Cerebellar nuclear complex (tissue), 1 donor: Measurements from ENCODE around the gene CSTB.

Experiments
- DNase-seq, 2 experiments: peaks; one replicate each; lab custom pipeline; 2025; lab: John Stamatoyannopoulos, UW

The CSTB gene

DNA sequence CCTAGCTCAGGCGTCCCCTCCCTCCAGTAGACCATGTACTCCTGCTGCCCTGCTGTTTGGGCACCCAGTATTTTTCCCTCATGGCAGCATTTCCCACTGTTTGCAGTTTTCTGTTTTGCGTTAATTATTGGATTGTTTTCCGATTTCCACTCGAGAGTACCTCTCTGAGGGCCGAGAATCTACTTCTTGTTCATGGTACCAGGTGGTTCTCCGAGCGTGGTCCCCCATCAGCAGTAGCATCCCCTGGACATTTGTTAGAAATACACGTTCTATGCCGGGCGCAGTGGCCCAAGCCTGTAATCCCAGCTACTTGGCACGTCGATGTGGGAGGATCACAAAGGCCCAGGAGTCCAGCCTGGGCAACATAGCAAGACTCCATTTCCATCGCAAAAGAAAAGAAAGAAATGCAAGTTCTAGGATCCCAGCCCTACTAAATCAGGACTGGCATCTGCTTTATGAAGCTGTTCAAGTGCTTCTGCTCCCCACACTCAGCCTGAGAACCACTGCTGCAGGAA, 14.0 kb upstream of the CSTB start:
- no peak for DNase-seq

DNA sequence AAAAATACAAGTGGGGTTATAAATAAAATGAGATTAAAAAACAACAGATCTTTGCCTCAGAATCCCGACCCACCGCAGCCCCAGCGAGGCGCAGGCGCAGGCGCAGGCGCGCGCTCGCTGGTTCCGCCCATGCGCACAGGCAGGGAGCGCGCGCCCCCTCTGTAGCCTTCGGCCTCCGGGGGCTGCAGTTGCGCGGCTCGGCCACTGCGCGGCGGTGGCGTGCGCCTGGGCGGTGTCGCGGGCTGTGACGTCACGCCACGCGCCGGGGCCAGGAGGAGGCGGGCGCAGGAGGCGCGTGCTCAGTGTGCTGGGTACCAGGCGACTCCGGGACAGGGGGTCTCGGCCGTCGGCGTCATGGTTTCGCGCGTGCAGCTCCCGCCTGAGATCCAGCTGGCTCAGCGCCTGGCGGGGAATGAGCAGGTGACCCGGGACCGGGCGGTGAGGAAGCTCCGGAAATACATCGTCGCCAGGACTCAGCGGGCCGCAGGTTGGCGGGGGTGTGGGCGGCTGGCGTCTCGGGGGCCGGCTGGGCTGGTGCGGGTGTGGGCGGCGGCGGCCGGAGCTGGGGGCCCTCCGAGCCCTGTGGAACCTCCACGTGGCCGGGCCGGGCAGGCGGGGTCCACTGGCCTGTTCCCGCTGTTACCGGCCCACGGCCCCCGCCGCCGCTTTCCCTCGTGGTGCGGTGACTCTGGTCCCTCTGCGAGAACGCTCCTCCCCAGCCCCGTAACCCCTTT, 13.3 kb upstream of the CSTB start, which contains the start of gene RRP1:
TSS of gene RRP1 (plus strand) at position 302 of the 734 bp plus-strand sequence. CDS start at position 355, 53 bp downstream.
- peak; percentile 15 to 37 for DNase-seq

DNA sequence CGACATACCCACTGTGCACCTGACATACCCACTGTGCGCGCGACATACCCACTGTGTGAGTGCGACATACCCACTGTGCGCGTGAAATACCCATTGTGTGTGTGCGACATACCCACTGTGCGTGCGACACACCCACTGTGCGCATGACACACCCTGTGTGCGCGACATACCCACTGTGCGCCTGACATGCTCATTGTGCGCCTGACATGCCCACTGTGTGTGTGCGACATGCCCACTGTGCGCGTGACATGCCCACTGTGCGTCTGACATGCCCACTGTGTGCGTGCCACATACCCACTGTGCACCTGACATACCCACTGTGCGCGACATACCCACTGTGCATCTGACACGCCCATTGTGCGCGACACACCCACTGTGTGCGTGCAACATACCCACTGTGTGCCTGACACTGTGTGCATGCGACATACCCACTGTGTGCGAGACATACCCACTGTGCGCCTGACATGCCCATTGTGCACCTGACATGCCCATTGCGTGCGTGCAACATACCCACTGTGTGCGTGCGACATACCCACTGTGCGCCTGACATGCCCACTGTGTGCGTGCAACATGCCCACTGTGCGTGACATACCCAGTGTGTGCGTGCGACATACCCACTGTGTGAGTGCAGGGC, 10.8 kb upstream of the CSTB start:
- DNase-seq = no peak

DNA sequence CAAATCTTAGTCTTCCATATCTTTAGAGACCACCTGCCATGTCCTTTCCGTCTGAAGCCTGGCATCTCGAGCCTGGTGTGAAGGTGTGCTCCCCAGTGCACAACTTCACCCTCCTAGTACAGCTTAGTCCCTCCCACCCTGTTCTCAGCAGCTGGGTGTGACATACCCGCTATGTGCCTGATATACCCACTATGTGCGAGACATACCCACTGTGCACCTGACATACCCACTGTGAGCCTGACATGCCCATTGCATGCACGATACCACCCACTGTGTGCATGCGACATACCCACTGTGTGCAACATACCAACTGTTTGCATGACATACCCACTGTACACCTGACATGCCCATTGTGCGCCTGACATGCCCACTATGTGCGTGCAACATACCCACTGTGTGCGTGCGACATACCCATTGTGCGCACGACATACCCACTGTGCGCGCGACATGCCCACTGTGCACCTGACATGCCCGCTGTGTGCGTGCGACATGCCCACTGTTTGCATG, 10.2 kb upstream of the CSTB start:
- no peak for DNase-seq

DNA sequence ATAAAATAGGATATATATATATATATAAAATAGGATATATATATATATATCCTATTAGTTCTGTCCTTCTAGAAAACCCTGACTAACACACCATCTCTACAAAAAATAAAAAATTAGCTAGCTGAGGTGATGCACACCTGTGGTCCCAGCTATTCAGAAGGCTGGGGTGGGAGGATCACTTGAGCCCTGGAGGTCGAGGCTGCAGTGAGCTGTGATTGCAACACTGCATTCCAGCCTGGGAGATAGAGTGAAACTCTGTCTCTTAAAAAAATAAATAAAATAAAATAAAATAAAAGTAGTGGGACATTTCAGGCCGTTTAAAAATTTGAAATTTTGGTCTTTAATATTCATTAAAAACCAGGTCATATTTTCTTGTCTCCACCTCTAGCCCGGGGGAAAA, 9.0 kb upstream of the CSTB start:
- no peak for DNase-seq

DNA sequence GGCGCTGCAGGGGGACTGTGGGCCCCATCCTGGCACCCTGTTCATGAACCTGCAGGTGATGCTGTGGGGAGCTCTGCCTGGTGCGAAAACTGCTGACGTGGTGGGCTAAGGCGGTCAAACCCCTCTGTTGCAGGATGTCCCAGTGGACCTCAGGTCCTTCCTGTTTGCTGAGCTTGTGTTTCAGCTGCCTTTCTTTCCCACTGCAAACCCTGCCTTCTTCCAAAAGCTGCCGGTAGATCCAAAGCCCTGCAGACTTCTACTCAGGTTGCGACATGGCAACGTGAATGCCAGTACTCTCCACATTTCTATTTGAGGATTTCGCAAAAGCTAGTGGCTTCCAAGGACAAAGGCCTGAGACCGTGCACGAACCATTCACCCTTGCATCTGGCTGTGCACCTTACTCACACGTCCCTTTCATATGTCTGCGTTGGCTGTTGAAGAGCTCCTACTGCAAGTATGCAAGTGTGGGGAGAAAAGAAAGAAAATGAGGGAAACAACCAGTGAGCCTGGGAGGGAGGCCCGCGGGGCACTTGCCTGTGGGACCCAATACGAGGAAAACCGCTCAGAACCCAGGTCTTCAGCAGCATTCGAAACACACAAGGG, 7.1 kb upstream of the CSTB start:
- DNase-seq = no peak

DNA sequence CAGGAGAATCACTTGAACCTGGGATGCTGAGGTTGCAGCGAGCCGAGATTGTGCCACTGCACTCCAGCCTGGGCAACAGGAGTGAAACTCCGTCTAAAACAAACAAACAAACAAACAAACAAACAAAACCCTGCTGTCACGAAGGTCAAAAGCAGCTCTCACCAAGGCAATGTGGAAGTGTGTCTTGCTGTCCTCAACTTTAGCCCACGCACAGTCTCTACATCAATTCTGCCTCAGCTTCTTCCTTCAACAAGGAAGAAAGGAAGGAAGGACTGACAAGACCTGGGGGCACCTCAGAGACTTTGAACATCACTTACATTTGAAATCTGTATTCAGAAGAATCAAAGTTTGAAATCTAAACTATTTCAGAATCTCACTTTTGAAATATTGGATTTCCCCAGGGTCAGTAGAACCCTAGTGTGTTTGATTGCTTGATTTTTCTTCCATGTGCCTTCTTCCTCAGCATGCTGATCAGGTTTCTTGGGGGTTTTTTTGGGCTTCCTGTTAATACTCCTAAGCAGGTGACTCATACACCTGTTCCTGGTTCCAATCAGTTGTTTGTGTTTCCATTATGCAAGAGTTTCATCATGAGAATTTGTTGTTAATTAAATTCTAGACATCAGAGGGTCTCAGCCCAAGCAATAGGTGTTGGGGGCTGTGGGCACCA, 6.5 kb upstream of the CSTB start:
- no peak for DNase-seq

DNA sequence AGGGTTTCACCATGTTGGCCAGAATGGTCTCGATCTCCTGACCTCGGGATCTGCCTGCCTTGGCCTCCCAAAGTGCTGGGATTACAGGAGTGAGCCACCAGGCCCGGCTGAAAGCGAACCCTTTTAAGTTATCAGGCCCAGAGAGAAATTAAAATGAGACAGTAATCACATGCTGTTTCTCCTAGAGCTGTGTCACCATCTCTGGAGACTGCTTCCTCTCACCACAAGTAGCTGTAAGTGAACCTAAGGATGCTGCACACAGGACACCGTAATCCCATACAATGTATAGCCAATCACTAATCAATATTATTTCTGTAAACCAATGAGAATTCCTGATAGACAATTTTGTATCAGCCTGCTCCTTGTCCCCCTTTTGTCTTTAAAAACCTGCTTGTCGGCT, 5.7 kb upstream of the CSTB start:
- no peak for DNase-seq

DNA sequence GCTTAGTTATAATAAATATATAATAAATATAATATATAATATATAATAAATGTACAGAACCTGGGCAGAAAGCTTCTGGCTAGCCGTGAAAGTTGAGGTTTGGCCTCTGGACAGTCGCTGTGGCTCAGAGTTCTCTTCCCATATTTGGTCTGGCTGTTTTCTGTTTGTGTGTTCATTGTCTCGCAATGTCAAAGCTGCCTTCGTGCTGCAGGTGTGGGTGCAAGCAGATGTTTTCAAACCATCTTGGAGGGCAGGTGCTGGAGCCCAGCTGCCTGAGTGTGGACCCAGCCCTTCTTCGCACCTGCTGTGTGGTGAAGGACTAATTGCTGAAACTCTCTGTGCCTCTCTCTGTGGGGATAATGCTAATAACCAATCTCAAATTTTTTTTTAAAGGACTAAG, 3.6 kb upstream of the CSTB start:
- DNase-seq = no peak

DNA sequence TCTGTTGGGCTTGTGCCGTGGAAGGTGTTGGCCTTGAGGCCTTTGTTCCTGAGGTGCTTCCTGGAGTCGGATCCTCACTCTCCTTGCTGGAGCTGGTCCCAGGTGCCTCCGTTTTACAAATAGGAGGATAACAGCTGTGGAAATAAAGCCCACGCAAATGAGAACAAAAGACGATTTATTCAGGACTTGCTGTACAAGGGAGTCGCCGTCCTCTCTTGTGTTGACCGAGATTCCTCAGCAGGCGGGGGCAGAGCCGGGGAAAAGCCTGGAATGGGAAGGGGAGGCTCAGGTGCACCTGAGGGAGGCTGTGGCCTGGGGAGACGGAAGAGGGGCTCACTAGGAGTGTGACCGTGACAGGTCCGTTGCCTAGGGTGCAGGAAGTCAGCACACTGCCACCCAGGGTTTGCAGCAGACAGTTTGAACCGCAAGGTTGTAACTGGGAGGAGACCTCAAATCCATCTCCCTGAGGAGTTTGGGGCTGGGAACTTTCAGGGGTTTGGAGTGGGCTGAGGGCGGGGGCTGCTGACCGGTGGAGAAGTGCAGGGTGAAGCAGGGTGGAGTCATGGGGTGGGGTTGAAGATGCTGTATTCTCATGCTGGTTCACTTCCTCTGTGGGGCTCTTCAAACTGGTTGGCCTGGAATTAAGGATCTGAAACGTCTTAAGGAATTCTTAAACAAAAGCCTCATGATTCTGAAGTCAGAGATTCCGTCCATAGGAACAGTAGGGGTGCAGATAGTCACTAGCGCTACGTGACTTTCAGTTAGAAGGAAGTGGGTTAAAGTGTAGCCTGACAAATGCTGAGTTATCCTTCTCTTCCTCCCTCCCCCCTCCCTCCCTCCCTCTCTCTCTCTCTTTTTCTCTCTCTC, 2.6 kb upstream of the CSTB start:
- DNase-seq = no peak

DNA sequence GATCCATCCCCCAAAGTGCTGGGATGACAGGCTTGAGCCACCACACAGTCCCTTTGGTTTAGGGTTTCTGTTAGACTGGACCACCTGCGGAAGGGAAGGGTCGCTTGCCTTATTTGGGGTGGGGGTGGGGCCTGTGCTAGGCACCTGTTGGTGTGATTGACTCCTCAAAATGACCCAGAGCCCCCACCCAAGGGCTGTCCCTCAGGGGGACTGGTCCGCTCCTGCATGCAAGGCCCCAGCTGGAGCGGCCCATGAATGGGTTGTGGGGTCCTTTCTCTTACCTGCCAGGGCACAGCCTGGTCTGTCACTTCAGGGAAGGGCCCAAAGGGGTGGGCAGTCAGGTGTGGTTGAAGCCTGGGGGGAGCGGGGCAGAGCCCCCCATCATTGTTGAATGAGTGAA, 1.8 kb upstream of the CSTB start:
- DNase-seq = no peak

DNA sequence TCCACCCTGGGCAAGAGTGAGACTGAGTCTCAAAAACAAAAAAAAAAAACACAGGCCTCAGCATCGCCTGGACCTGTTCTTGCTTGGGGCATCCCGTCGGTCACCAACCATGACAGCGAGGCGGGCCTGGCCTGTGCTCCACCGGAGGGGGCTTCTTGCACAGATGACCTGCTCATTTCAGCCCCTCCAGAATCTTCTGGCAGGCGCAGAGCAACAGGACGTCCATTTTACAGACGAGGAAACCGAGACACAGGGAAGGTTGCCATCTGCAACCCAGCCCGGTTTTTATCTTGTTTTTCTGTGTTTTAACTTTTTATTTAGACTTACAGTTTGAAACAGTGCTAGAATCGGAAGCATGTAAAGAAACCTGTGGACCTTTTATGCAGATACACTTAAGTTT, 918 bp downstream of the CSTB start:
- DNase-seq = no peak

DNA sequence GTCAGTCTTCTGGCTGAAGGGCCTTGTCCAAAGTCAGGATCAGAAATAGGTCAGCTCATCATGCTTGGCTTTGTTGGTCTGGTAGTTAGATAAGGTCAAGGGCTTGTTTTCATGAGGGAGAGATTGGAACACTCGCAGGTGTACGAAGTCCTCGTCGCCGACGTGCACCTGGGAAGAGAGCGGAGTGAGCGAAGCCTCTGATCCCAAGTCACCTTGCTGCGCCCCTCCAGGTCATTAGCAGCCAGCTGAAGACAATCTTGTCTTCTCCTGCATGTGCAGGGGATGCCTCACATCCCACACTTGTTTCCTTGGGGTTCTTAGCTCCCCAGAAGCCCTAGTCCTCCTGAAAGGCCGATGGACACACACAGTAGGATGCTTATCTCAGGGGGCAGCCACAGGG, 1.9 kb downstream of the CSTB start:
- no peak for DNase-seq

DNA sequence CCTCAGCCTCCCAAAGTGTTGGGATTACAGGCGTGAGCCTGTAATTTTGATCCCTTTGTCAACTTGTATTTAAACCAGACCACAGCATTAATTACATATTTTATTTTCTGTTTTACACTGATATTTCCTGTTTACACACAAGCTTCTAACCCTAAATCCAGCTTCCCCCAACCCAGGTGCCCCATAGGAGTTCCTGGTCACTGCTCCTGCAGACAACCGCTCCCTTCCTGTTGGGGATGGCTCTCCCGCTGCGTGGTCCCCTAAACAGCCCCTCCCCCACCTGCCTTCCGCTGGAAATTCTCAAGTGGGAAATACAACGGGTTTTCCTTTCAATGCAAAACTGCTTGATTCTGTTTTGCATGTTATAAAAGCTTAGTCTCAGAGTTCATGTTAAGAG, 3.7 kb downstream of the CSTB start:
- no peak for DNase-seq

DNA sequence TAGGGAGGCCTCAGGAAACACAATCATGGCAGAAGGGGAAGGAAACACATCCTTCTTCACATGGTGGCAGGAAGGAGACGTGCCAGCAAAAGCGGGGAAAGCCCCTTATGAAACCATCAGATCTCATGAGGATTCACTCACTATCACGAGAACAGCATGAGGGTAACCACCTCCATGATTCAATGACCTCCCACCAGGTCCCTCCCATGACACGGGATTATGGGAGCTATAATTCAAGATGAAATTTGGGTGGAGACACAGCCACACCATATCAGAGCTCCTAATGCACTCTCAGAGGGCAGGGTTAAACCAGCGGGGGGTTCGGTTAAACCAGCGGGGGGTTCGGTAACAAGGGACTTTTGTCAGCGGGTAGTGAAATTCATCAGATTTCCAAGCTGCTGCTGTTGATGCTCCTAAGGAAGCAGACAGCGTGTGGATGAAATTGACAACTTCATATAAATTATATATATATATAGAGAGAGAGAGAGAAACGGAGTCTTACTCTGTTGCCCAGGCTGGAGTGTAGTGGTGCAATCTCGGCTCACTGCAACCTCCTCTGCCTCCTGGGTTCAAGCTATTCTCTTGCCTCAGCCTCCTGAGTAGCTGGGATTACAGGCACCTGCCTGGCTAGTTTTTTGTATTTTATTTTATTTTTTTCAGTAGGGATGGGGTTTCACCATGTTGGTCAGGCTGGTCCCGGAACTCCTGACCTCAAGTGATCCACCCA, 4.2 kb downstream of the CSTB start:
- DNase-seq = no peak

DNA sequence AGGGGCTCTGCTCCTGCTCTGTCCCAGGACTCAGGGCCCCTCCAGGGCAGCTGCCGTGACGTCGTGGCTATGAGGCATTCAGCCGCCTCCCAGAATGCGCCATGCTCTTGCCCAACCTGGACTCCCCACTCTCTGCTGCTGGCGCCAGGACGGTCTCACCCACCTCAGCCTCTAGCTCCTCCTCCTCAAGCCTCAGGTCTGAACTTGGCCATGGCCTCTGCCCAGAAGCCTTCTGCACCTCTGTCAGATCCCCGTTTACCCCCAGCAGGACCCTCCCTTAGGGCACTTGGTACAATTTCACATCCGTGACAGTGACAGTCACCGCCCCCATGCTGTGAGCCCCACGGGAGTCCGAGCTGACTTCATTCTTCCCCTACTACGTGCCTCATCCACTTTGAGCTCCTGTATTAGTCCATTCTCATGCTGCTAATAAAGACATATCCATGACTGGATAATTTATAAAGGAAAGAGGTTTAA, 4.9 kb downstream of the CSTB start:
- DNase-seq = no peak

DNA sequence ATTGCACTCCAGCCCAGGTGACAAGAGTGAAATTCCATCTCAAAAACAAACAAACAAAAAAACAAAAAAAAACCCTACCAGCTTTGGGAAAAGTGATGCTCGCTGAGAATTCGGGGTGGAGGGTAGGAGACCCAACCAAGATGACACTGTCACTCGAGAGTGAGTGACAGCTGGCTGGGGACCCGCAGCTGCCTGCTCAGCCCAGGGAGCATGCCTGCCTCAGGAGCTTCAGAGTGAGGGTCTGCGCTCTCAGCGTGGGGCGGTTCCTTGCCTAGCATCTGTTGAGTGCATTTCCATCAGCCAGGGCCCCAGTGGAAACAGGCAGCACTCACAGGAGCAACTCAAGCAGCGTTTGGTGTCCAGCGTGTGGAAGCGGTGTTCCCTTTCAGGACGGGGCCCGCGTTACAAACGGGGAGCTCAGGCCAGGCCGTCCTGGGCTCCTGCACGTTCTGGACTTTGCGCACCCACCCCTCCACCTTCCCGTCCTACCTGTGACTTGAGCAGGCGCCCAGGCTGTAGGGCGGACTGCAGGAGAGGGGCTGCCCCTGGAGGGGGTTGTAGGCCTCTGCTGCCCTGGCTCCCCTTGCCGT, 5.9 kb downstream of the CSTB start:
- no peak for DNase-seq

DNA sequence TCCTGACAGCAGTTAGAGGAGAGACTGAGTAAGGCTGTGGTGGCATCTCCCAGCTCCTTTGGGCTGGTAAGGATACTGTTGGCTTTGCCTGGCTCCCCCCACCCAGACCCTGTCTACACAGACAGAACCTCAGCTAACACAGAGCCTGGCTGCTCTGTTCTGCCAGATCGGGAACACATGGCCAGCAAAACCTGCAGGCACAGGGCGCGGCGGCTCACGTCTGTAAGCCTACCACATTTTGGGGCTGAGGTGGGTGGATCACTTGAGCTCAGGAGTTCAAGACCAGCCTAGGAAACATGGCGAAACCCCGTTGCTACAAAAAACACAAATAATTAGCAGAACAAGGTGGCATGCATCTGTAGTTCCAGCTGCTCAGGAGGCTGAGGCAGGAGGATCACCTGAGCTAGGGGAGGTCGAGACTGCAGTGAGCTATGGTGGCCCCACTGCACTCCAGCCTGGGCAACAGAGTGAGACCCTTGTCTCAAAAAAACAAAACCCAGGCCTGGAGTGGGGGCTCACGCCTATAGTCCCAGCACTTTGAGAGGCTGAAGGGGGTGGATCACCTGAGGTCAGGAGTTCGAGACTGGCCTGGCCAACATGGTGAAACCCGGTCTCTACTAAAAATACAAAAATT, 6.7 kb downstream of the CSTB start:
- DNase-seq = no peak

DNA sequence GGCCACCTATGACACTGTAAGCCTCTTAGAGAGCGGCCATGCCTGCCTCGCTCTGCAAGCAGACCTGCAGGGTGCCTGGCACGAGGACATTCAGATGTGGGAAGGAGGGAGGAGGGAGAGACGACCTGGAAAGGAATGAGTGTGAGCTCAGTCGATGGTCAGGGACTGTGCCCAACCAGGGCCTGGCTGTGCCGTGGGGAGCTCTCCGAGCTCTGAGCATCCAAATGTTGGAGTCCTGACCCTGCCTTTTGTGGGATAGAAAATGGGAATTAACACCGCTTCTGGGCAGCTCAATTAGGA, 7.3 kb downstream of the CSTB start:
- DNase-seq = peak in 1 of 2 experiments; percentile 6
